Adipocyte (in vitro differentiated cells): ENCODE measurements around the gene ERG.
A peak's percentile ranks its signal among the peaks of the same experiment; 100 is the strongest.

Experiments used
- DNase-seq: peaks from one replicate; pipeline ENCODE4 v3.0.0-alpha.2; 2015; ENCODE audit warnings: low read depth
- H3K27me3 ChIP-seq: replicated peaks from 2 replicates; pipeline ENCODE4 v1.7.0; 2013; ENCODE audit warnings: mild to moderate bottlenecking, low read length, moderate library complexity; ENCODE audit not compliant: control insufficient read depth, insufficient read depth
- H3K36me3 ChIP-seq: 2 replicates; pipeline ENCODE4 v1.7.0; 2013; ENCODE audit warnings: low read length, mild to moderate bottlenecking, moderate library complexity; ENCODE audit not compliant: control insufficient read depth, insufficient read depth, severe bottlenecking
- H3K4me1 ChIP-seq: 2 replicates; pipeline ENCODE4 v1.7.0; 2013; ENCODE audit warnings: mild to moderate bottlenecking, low read length, moderate library complexity; ENCODE audit not compliant: control insufficient read depth, insufficient read depth
- H3K4me3 ChIP-seq: 2 replicates; pipeline ENCODE4 v1.7.0; 2013; ENCODE audit warnings: mild to moderate bottlenecking, low read length, moderate library complexity
- H3K9ac ChIP-seq: 2 replicates; pipeline ENCODE4 v1.7.0; 2013; ENCODE audit warnings: mild to moderate bottlenecking, low read length, moderate library complexity
- H3K9me3 ChIP-seq: 2 replicates; pipeline ENCODE4 v1.7.0; 2013; ENCODE audit warnings: mild to moderate bottlenecking, low read length, moderate library complexity; ENCODE audit not compliant: control insufficient read depth

ERG gene

DNA sequence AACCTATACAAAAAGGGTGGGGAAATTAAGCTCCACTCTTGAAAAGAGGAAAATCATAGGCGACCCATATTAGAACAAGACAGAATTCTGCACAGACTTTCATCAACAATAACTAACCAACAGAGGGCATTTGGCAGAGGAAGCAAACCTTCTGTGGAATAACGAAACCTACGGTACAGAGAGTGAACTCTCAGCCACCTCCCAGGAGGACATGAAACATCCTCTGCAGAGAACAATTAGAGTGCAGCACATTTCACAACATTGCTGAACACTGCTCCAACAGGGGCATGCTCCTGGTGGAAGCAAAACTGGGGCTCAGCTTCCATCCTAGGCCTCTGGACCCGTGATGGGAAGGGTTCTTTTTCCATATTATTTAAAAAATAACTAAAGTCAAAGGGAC, 130.6 kb downstream of the ERG start:
- Histone ChIP-seq H3K27me3 (no peaks in the 10 kb centered on the region), H3K36me3 (no peaks in the 10 kb centered on the region), H3K9me3 (peaks cover 12% of the 10 kb centered on the region), H3K4me3 (no peak overlapping the region), H3K4me1 (no peaks in the 10 kb centered on the region), H3K9ac (no peak overlapping the region)
- DNase-seq, result no peak

DNA sequence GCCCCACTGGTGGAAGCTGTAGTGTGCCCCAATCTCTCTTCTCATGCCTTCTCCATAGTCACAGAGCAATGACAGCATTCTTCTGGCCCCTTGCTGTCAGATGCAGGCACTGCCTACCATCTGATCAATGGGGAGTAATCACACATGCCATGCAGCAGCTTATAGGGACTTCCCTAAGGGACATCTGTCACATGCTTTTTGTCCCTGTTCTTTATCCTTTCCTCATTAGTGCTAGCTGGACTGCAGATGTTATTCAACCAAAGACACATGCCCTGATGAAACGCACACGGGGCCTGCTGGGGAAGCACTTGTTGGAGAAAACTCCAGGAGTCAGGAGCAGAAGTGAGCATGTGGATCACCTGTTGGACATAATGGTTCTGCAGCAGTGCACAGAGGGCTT, 132.8 kb downstream of the ERG start:
- peaks cover 4% of the 10 kb centered on the region for H3K9me3 ChIP-seq
- no peaks in the 10 kb centered on the region for H3K36me3 ChIP-seq
- H3K4me3 ChIP-seq, result no peak overlapping the region
- no peak for DNase-seq
- peaks cover under 1% of the 10 kb centered on the region for H3K27me3 ChIP-seq
- no peaks in the 10 kb centered on the region for H3K4me1 ChIP-seq
- no peak overlapping the region for H3K9ac ChIP-seq

DNA sequence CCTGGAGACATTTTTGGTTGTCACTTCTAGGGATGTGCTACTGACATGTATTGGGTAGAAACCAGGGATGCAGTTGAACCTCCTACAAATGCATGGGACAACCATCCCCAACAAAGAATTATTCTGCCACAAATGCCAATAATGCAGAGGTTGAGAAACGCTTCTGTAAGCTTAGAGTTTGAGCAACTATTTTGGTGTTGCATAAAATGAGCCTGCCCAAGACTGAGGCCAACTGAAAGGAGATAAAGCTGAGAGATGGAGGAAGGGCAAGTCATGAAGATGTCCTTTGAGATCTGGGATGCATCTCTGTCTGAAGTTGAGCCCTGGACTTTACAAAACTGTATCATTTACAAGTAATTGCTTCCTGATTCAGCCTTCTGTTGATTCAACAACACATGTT, 134.6 kb downstream of the ERG start:
- H3K9me3 ChIP-seq, result peaks cover 4% of the 10 kb centered on the region
- no peaks in the 10 kb centered on the region for H3K36me3 ChIP-seq
- no peak overlapping the region for H3K4me3 ChIP-seq
- DNase-seq, result no peak
- no peaks in the 10 kb centered on the region for H3K4me1 ChIP-seq
- peaks cover 18% of the 10 kb centered on the region for H3K27me3 ChIP-seq
- no peak overlapping the region for H3K9ac ChIP-seq

DNA sequence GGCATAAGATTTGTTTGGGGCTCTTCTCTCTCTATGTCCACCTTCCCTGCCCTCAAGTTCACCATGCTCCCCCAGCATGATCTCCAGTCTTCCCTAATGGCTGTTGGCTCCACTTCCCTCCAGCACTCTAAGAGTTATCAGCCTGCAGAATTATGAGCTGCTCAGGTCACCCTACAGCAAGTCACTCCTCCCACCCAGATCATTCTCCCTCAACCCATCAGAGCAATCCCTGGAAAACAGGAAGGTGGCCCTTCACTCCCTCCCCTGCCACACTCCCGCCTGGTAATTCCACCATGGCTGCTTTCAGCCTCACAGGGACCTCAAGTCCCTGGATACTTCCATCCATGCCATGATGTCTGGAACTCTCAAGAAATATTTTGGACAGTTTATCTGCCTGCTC, 137.0 kb downstream of the ERG start:
- no peaks in the 10 kb centered on the region for H3K4me1 ChIP-seq
- no peaks in the 10 kb centered on the region for H3K36me3 ChIP-seq
- no peak for DNase-seq
- H3K9ac ChIP-seq, result no peak overlapping the region
- H3K4me3 ChIP-seq, result no peak overlapping the region
- peaks cover 18% of the 10 kb centered on the region for H3K27me3 ChIP-seq
- H3K9me3 ChIP-seq, result no peaks in the 10 kb centered on the region

DNA sequence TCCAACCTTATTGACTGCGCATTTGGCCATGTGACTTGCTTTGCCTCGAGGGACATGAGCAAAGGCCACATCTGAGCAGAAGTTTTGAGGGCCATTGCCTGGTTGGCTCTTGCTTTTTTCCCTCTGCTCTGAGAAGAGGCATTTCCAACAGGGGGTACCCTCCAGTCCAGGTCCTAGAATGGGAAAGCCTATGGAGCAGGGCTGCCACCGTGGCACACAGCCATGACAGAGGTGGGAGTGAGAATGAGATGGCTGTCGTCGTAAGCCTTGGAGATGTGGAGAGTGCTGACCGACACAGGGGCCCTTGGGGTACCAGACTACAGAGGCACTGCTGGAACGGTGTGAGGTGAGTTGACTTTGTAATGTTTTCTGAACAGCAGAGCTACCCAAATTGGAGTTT, 138.4 kb downstream of the ERG start:
- no peak overlapping the region for H3K4me3 ChIP-seq
- DNase-seq, result no peak
- H3K9ac ChIP-seq, result no peak overlapping the region
- H3K9me3 ChIP-seq, result no peaks in the 10 kb centered on the region
- H3K27me3 ChIP-seq, result peaks cover 18% of the 10 kb centered on the region
- H3K36me3 ChIP-seq, result no peaks in the 10 kb centered on the region
- no peaks in the 10 kb centered on the region for H3K4me1 ChIP-seq

DNA sequence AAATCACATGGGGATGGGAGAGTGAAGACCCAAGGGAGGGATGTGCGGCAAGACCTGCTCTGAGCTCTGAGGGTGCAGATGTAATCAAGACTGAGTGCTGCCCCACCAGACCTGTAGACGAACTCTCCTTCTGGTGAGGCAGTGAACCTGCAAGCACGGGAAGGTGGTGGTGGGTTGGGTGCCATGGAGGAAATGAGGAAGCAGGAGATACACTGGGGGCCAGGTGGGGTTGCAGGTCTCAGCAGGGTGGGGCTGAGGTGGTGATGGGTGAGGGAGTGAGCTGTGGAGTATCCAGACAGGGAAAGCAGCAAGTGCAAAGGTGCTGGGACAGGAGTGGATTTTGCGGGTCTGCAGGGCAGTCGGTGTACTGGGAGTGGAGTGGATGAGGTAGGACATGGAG, 139.2 kb downstream of the ERG start:
- Histone ChIP-seq H3K36me3 (no peaks in the 10 kb centered on the region), H3K9me3 (no peaks in the 10 kb centered on the region), H3K9ac (no peak overlapping the region), H3K27me3 (peaks cover 18% of the 10 kb centered on the region), H3K4me3 (no peak overlapping the region), H3K4me1 (no peaks in the 10 kb centered on the region)
- no peak for DNase-seq

DNA sequence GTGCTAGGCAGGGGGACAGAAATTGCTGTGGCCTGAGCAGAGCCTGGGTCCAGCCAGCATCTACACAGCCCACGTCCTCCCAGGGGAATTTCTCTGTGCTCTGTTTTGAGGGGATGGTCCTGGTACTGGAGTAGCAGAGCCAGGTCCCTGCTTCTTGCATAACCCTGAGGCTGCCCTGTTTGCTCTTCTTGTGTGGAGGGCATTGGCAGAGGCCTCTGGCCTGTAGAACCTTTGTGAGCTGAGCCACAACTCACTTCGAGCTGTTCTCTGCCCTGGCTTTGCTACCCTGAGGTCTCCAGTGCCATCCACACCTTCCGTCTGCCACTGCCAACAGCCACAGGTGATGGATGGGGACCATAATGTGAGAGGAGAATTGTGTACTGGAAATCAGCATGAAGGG, 139.6 kb downstream of the ERG start:
- H3K4me3 ChIP-seq, result no peak overlapping the region
- no peaks in the 10 kb centered on the region for H3K4me1 ChIP-seq
- H3K36me3 ChIP-seq, result no peaks in the 10 kb centered on the region
- no peak overlapping the region for H3K9ac ChIP-seq
- H3K9me3 ChIP-seq, result no peaks in the 10 kb centered on the region
- no peak for DNase-seq
- H3K27me3 ChIP-seq, result peaks cover 18% of the 10 kb centered on the region

DNA sequence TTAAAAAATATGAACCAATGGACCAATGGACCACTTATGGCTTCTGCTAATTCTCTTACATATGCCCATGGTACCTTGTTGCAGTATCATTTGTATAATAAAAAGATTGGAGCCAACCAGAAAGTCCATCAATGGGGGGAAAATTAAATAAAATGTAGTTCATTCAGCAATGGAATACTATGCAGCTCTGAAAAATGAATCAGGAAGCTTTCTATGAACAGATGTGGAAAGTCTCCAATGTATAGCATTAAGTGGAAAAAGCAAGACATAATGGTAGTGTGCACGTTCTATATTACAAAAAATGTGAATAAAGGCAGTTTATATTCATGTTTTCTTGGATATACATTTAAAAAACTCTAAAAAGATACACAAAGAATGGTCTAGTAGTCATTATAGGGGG, 140.2 kb downstream of the ERG start:
- no peak for DNase-seq
- H3K4me3 ChIP-seq, result no peak overlapping the region
- H3K36me3 ChIP-seq, result no peaks in the 10 kb centered on the region
- no peak overlapping the region for H3K9ac ChIP-seq
- no peaks in the 10 kb centered on the region for H3K9me3 ChIP-seq
- peaks cover 18% of the 10 kb centered on the region for H3K27me3 ChIP-seq
- no peaks in the 10 kb centered on the region for H3K4me1 ChIP-seq

DNA sequence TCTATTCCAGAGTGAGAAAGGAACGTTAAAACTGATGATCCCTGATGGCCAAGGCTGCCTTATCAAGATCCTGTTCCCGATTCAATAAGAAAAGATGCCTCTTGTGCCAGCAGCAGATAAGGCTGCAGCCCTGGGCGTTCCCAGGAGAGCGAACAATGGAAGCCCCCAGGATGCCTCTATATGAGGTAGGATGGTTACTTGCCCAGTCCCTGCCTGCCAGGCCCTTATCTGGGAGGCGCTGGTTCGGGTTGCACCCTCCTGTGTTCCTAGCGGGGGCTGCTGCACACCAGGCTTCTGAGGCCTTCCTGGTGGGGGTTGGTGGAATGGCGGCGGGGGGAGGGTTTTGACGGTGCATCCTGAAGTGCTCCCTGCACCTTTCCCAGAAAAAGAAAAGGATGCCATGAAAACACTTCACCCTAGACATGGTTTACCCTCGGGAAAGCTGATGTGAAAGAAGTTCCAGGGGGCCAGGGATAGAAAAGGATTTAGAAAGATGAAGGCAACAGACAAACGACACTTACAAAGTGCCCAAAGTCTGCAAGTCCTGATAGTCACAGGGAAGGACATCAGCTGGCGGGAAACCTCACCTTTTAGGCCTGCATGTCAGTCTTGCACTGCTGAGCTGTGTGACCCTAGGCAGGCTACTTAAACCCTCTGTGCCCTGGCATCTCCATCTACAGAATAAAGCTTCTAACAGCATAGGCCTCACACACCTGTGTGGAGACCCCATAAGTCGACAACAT, 141.2 kb downstream of the ERG start:
- Histone ChIP-seq H3K4me3 (no peak overlapping the region), H3K27me3 (peaks cover 18% of the 10 kb centered on the region), H3K9ac (no peak overlapping the region), H3K36me3 (no peaks in the 10 kb centered on the region), H3K4me1 (peaks cover 5% of the 10 kb centered on the region), H3K9me3 (no peaks in the 10 kb centered on the region)
- DNase-seq, result no peak

DNA sequence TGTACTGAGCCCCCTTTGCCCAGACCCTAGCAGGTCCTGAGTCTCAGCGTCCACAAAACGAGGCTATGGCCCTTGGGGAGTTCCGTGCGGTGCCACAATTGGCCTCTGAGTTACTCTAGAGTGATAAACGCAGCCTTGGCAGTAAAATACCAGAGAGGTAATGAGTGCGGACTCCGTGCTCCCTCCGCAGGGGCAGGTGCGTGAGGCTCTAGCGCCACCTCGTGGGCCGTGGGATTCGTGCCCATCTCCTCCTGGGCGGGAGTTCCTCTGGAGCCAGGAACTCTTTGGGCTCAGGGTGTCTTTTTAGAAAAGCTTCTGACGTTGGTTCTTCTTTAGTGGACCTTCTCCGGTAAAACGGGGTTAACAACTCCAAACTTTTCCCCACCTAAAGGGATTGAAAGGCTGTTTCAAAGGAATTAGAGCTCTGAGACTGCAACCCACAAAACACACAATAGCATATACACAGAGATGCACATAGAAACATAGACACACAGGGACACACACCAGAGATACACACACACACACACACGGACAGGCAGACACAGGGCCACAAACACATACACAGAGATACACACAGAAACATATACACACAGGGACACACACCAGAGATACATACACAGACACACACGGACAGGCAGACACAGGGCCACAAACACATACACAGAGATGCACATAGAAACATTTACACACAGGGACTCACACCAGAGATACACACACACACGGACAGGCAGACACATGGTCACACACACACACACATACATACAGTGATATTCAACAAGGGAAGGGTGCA, 142.1 kb downstream of the ERG start:
- Histone ChIP-seq H3K4me3 (no peak overlapping the region), H3K36me3 (no peaks in the 10 kb centered on the region), H3K9ac (no peak overlapping the region), H3K4me1 (peaks cover 13% of the 10 kb centered on the region), H3K9me3 (no peaks in the 10 kb centered on the region), H3K27me3 (peaks cover 18% of the 10 kb centered on the region)
- peak; percentile 87 for DNase-seq

DNA sequence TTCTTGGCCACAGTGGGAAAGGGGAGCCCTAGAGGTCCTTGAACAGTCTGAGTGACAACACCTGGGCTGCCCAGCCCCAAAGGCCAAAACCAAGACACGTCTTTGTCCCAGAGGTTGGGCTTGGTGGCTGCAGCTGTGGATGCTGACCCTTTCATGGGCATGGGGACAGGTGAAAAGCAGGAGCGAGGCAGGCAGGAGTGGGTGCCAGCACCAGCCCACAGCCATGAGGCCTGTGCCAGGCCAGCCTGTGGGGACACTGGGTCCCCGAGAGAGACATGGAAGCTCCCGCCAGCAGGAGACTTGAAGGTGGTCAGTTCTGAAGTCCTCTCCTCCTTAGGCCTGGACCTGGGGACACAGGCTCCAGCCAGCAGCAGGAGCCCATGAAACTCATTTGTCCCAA, 142.9 kb downstream of the ERG start:
- no peaks in the 10 kb centered on the region for H3K36me3 ChIP-seq
- no peak for DNase-seq
- H3K4me3 ChIP-seq, result no peak overlapping the region
- peaks cover 17% of the 10 kb centered on the region for H3K27me3 ChIP-seq
- H3K9ac ChIP-seq, result no peak overlapping the region
- peaks cover 22% of the 10 kb centered on the region for H3K4me1 ChIP-seq
- H3K9me3 ChIP-seq, result no peaks in the 10 kb centered on the region
